GM12878 (cell line): ENCODE data around the gene YIPF4. TPM values are rescaled to one million over a fixed set of nuclear protein-coding genes. Genes with fewer than 3 reads are reported as not detected.
A peak's percentile ranks its signal among the peaks of the same experiment; 100 is the strongest.

ENCODE experiments used
- ATAC-seq: fragments of 200-7000 bp; cut with Tn5 transposase; 3 replicates; pipeline ENCODE4 v1.9.1; 2020; ENCODE audit warnings: mild to moderate bottlenecking, moderate library complexity
- BruUV-seq: library from RNA; stranded (reverse); fragments of 400-500 nt; replicated peaks from 2 replicates; lab custom pipeline; 2021; lab: Mats Ljungman, UMichigan
- CTCF ChIA-PET: fragments of 300-600 bp; sonication (Branson Sonifier 250); formaldehyde crosslinking; extraction: SDS; loops from one replicate; lab custom pipeline; 2021; ENCODE audit warnings: inconsistent platforms; lab: Yijun Ruan, JAX
- POLR2A ChIA-PET: fragments of 350-600 bp; formaldehyde crosslinking; extraction: SDS; loops from one replicate; lab custom pipeline; 2021; ENCODE audit warnings: inconsistent platforms; lab: Charles Lee
- RAD21 ChIA-PET: fragments of 300-600 bp; sonication (Branson Sonifier 250); formaldehyde crosslinking; loops from one replicate; lab custom pipeline; 2023; ENCODE audit warnings: antibody characterized with exemption; ENCODE audit not compliant: unreplicated experiment; lab: Charles Lee
- SMC1A ChIA-PET: fragments of 300-600 bp; sonication (Branson Sonifier 250); formaldehyde crosslinking; loops from one replicate; lab custom pipeline; 2023; ENCODE audit not compliant: unreplicated experiment, uncharacterized antibody; lab: Charles Lee
- DNase-seq: peaks from one replicate; pipeline ENCODE4 v3.0.0-alpha.2; 2011; ENCODE audit warnings: low read depth, low spot score
- FAIRE-seq: peaks from 3 replicates; lab custom pipeline; 2011; peaks lifted over from hg19 to GRCh38; lab: Jason Lieb, UNC
- H2AFZ ChIP-seq: 2 replicates; pipeline ENCODE4 v1.6.0; 2011; ENCODE audit warnings: low read depth, low read length, control low read depth; ENCODE audit not compliant: control insufficient read depth
- H3K27ac ChIP-seq: 2 replicates; pipeline ENCODE4 v1.5.1; 2011; ENCODE audit warnings: control low read depth; ENCODE audit not compliant: control insufficient read depth, insufficient read depth
- H3K27me3 ChIP-seq, 2 experiments: replicated peaks in 1 of 2; 2 replicates each; pipeline versions ENCODE4 v1.6.0 to v1.6.1; 2011; ENCODE audit warnings: low read length in 1 of 2; ENCODE audit not compliant: control insufficient read depth in 2 of 2, insufficient read depth in 2 of 2
- H3K36me3 ChIP-seq, 2 experiments: 2 replicates each; pipeline ENCODE4 v1.5.1; 2011; ENCODE audit warnings: low read length in 1 of 2; ENCODE audit not compliant: control insufficient read depth in 2 of 2, insufficient read depth in 2 of 2
- H3K4me1 ChIP-seq: 2 replicates; pipeline ENCODE4 v1.6.1; 2011; ENCODE audit warnings: mild to moderate bottlenecking, low read length, moderate library complexity, mixed read lengths; ENCODE audit not compliant: control insufficient read depth, insufficient read depth
- H3K4me2 ChIP-seq: 2 replicates; pipeline ENCODE4 v1.6.0; 2011; ENCODE audit warnings: control low read depth; ENCODE audit not compliant: control insufficient read depth, insufficient read depth
- H3K4me3 ChIP-seq: fragments of 200-600 bp; sonication (generic); 2 replicates; pipeline ENCODE4 v1.5.1; 2016
- H3K79me2 ChIP-seq: 2 replicates; pipeline ENCODE4 v1.6.0; 2011; ENCODE audit warnings: low read length; ENCODE audit not compliant: control insufficient read depth, insufficient read depth
- H3K9ac ChIP-seq: 2 replicates; pipeline ENCODE4 v1.8.0; 2011; ENCODE audit warnings: low read length, control low read depth, mixed read lengths; ENCODE audit not compliant: control insufficient read depth, insufficient read depth
- H3K9me3 ChIP-seq: replicated peaks from 3 replicates; pipeline ENCODE4 v1.5.1; 2011; ENCODE audit warnings: mild to moderate bottlenecking, low read length; ENCODE audit not compliant: control insufficient read depth, insufficient read depth
- H4K20me1 ChIP-seq: 2 replicates; pipeline ENCODE4 v1.6.0; 2011; ENCODE audit not compliant: control insufficient read depth, insufficient read depth
- ASH2L ChIP-seq: fragments of 300-600, 200-600 bp; sonication (generic); IDR thresholded peaks from 2 replicates; pipeline ENCODE4 v1.6.1; 2017; ENCODE audit warnings: low read depth, mild to moderate bottlenecking, borderline replicate concordance
- BCL11A ChIP-seq: IDR thresholded peaks from 2 replicates; pipeline ENCODE4 v1.6.1; 2011; ENCODE audit warnings: low read depth, low read length
- ELK1 ChIP-seq: IDR thresholded peaks from 2 replicates; pipeline ENCODE4 v1.6.1; 2012; ENCODE audit warnings: low read depth, low read length, improper control_type of control experiment
- MXI1 ChIP-seq: fragments of 150-350 bp; IDR thresholded peaks from 2 replicates; pipeline ENCODE4 v1.6.1; 2011; ENCODE audit warnings: low read depth, mild to moderate bottlenecking, inconsistent platforms, low read length, improper control_type of control experiment
- NBN ChIP-seq: fragments of 450-650 bp; IDR thresholded peaks from 2 replicates; pipeline ENCODE4 v1.6.1; 2016
- NFYB ChIP-seq: IDR thresholded peaks from 2 replicates; pipeline ENCODE4 v1.6.1; 2011; ENCODE audit warnings: low read depth, mild to moderate bottlenecking, low read length, improper control_type of control experiment, moderate library complexity; ENCODE audit not compliant: insufficient read depth
- POLR2A ChIP-seq: IDR thresholded peaks from 2 replicates; pipeline ENCODE4 v1.6.1; 2011; ENCODE audit warnings: low read depth, mild to moderate bottlenecking, low read length
- POLR2AphosphoS5 ChIP-seq: IDR thresholded peaks from 2 replicates; pipeline ENCODE4 v1.6.1; 2011; ENCODE audit warnings: mild to moderate bottlenecking, low read length, inconsistent platforms
- RUNX3 ChIP-seq: IDR thresholded peaks from 2 replicates; pipeline ENCODE4 v1.6.1; 2012; ENCODE audit warnings: low read length, inconsistent platforms
- WRNIP1 ChIP-seq: IDR thresholded peaks from 2 replicates; pipeline ENCODE4 v1.6.1; 2011; ENCODE audit warnings: low read depth, low read length, improper control_type of control experiment, borderline replicate concordance
- WGBS: methylation state at CpG from one replicate; pipeline ENCODE4 v1.1.6; 2016; ENCODE audit warnings: low lambda C conversion rate; ENCODE audit not compliant: insufficient replicate concordance, insufficient coverage; ENCODE audit errors: missing lambda C conversion rate; 5-methylcytosine and 5-hydroxymethylcytosine counted together
- in situ Hi-C: fragments of 300-500 bp; cut with MboI; formaldehyde crosslinking; loops from 9 replicates; pipeline ENCODE4 v1.14.3; 2018; ENCODE audit warnings: mixed read lengths
- intact Hi-C: fragments of 100-400 bp; cut with micrococcal nuclease; formaldehyde crosslinking; loops from one replicate; pipeline ENCODE4 v1.14.2; 2022; ENCODE audit not compliant: unreplicated experiment
- polyA plus RNA-seq, 11 experiments: library from polyadenylated mRNA; depleted of rRNA in 4 of 11; unstranded in 6 of 11; stranded (reverse) in 5 of 11; fragments of >200 nt; fragmentation: Nextera tagmentation in 4 of 11; fragmentation: Illumina TruSeq in 1 of 11; extraction: Ambion mirVana in 4 of 11; extraction: Trizol in 1 of 11; gene quantifications; 1 replicate in 1 of 11; 2 replicates in 10 of 11; pipeline versions ENCODE4 v1.2.1 to v1.2.3, GENCODE V29; 2011 to 2016; ENCODE audit warnings: inconsistent platforms in 2 of 11, missing spikeins in 2 of 11, low read depth in 1 of 11
- total RNA-seq, 4 experiments: library from RNA; depleted of rRNA in 3 of 4; stranded (reverse); fragments of >200 nt in 3 of 4; fragmentation: Illumina TruSeq in 1 of 4; extraction: Trizol in 1 of 4; gene quantifications; 2 replicates each; pipeline versions ENCODE4 v1.2.1 to v1.2.3, GENCODE V29; 2013 to 2021

YIPF4 gene
- total and polyA plus RNA-seq, 10 of the 15 experiments (the other 5 are each of a cell fraction or from before 2014, with no cell fraction given), result 2.8 to 60.4 (median 11.1) TPM

- H3K79me2 ChIP-seq, result peaks cover 67% of the 10 kb centered on the region
- RAD21 ChIA-PET, result no interaction called here
- ATAC-seq, result no peak
- peak overlapping the region; percentile 91 for H3K27ac ChIP-seq
- TF ChIP-seq BCL11A (no peak), MXI1 (0 out of 2 replicates have a peak, but pooled peaks have one; percentile 4), WRNIP1 (0 out of 2 replicates have a peak, but pooled peaks have one; percentile 69), ELK1 (0 out of 2 replicates have a peak, but pooled peaks have one; percentile 29), ASH2L (no peak), RUNX3 (0 out of 2 replicates have a peak, but pooled peaks have one; percentile 33), POLR2AphosphoS5 (peak; percentile 31; the same call in 1 of the 2 replicates), NBN (0 out of 2 replicates have a peak, but pooled peaks have one; percentile 15), NFYB (0 out of 2 replicates have a peak, but pooled peaks have one; percentile 21), POLR2A (no peak)
- peak overlapping the region; percentile 81 for H3K4me2 ChIP-seq
- no peaks in the 10 kb centered on the region; the same call in 1 of the 2 replicates for H4K20me1 ChIP-seq
- H3K9me3 ChIP-seq, result no peaks in the 10 kb centered on the region; the same call in 2 of the 3 replicates
- H2AFZ ChIP-seq, result peak overlapping the region; percentile 61
- POLR2A ChIA-PET, result interaction anchor here (0.5 kb wide), 1 partner anchor 97 kb away, joined by 4 read pairs; no protein-coding TSS in a partner anchor
- H3K4me3 ChIP-seq, result peak overlapping the region; percentile 88
- CTCF ChIA-PET, result no interaction called here
- H3K9ac ChIP-seq, result peak overlapping the region; percentile 88
- 2% methylated on average over 16 of the region's 16 CpGs for WGBS
- DNase-seq, result no peak
- peaks cover 4% of the 10 kb centered on the region for H3K4me1 ChIP-seq
- in situ Hi-C loops, result no loop called here
- SMC1A ChIA-PET, result no interaction called here
- H3K36me3 ChIP-seq, result no peaks in the 10 kb centered on the region
- intact Hi-C loops, result loop anchor here (5.0 kb wide), 2 partner anchors 81 to 191 kb away; partner anchors contain the start of genes SLC30A6 and YIPF4
- TSS peak; percentile 65 for BruUV-seq
- H3K27me3 ChIP-seq, result no peaks in the 10 kb centered on the region
- no peak for FAIRE-seq
These were observed 80.4 kb downstream of the YIPF4 start for GRCh38 chr2:32358111-32358482.
